SK-N-MC (cell line): ENCODE results near the gene POLR3F.
A peak's percentile ranks its signal among the peaks of the same experiment; 100 is the strongest.

ENCODE experiments used
- DNase-seq: peaks from one replicate; pipeline ENCODE4 v3.0.0-alpha.2; 2011; ENCODE audit warnings: low read depth, low spot score
- H3K27ac ChIP-seq: fragments of 200-600 bp; sonication (generic); 2 replicates; pipeline ENCODE4 v1.5.1; 2016; ENCODE audit warnings: mixed run types
- H3K36me3 ChIP-seq: fragments of 200-600 bp; sonication (generic); 2 replicates; pipeline ENCODE4 v1.6.1; 2017; ENCODE audit warnings: antibody characterized with exemption, low read length, mixed read lengths; ENCODE audit not compliant: insufficient read depth
- H3K4me3 ChIP-seq: fragments of 200-600 bp; sonication (generic); 2 replicates; pipeline ENCODE4 v1.5.1; 2016
- H3K9ac ChIP-seq: fragments of 200-600 bp; sonication (generic); 2 replicates; pipeline ENCODE4 v1.8.0; 2017; ENCODE audit warnings: mixed run types, mixed read lengths; ENCODE audit not compliant: insufficient read length
- H3K9me3 ChIP-seq: fragments of 200-600 bp; sonication (generic); 2 replicates; pipeline ENCODE4 v1.6.1; 2017; ENCODE audit warnings: low read depth, mild to moderate bottlenecking, antibody characterized with exemption, low read length, moderate library complexity, mixed read lengths
- EZH2 ChIP-seq: fragments of 200-600 bp; sonication (generic); IDR thresholded peaks from one replicate; pipeline ENCODE4 v1.6.1; 2017; ENCODE audit warnings: antibody characterized with exemption
- FOXP2 ChIP-seq: optimal IDR thresholded peaks from 2 replicates; pipeline ENCODE3; 2011; ENCODE audit warnings: mild to moderate bottlenecking, moderate library complexity; ENCODE audit not compliant: insufficient read depth; ENCODE audit errors: extremely low read length, control extremely low read depth
- POLR2AphosphoS5 ChIP-seq: IDR thresholded peaks from 2 replicates; pipeline ENCODE4 v1.6.1; 2012; ENCODE audit warnings: mild to moderate bottlenecking, low read depth, low read length, borderline replicate concordance

The POLR3F gene

DNA sequence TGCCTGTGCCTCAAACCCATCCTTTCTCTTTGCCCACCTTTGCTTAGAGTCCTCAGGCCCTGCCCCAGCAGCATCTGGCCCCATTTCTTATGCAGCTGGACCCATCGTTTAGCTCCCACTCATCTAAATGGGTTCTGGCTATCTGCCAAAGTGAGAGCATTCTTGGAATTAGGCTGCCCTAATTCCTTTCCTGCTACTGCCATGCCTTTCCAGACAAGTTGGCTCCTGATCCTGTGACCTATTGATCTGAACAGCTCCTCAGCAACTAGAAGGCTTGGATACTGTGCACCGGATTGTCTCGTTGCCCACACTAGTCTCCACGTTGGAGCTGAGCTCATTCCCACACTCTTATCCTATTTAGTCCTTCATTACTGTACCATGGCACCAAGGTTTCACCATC lies 23.3 kb upstream of the POLR3F start:
- DNase-seq = no peak

DNA sequence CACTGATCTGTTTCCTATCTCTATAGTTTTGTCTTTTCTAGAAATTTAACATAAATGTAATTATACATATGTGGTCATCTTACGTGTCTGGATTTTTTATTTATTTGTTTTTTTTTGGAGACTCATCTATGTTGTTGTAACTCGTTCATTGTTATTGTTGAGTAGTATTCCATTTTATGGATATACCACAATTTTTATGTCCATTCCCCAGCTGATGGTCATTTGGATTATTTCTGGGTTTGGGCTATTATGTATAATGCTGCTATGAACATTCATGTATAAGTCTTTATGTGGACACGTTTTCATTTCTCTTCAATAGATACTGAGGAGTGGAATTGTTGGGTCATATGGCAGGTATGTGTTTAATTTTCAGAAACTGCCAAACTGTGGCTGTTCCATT lies 10.6 kb upstream of the POLR3F start:
- H3K27ac ChIP-seq = no peak overlapping the region
- H3K36me3 ChIP-seq = no peaks in the 10 kb centered on the region
- H3K9ac ChIP-seq = no peak overlapping the region
- TF ChIP-seq FOXP2 (no peak), POLR2AphosphoS5 (no peak), EZH2 (no peak)
- no peak for DNase-seq
- no peaks in the 10 kb centered on the region for H3K9me3 ChIP-seq
- no peak overlapping the region for H3K4me3 ChIP-seq

More for the DNA sequence above, 23.3 kb upstream of the POLR3F start:
- Histone ChIP-seq H3K9me3 (no peaks in the 10 kb centered on the region), H3K36me3 (no peaks in the 10 kb centered on the region), H3K4me3 (no peak overlapping the region), H3K9ac (no peak overlapping the region), H3K27ac (no peak overlapping the region)
- TF ChIP-seq FOXP2 (no peak), EZH2 (no peak), POLR2AphosphoS5 (no peak)

DNA sequence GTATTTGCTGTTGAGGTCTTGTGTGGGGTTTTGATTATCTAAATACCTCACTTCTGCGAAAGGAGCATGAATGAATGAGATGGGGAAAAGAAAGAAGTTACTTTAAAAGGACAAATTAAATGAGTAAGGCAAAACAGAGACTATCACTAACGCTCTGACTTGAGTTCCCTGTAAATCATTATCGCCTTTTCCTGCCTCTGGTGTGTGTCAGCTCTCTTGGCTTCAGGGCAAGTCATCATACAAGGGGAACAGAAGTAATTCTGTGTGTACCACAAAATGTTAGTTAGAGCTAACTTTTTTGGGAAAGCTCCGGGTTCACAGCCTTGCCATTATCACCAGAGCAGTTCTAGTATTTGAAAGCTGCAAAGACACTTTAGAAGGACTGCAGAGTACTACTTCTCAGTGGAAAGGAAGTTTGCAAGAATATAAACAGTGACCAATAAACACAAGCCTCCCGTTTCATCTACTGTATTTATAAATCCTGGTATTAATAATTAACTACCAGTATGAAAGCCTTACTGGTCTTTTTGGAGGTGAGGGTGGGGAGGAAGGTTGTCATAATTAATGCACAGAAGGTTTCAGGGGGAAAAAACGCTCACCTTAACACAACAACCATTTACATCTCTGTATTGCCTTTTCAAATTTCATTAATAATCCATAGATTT lies 1.5 kb upstream of the POLR3F start:
- H3K4me3 ChIP-seq = peak overlapping the region; percentile 95; the same call in 1 of the 2 replicates

DNA sequence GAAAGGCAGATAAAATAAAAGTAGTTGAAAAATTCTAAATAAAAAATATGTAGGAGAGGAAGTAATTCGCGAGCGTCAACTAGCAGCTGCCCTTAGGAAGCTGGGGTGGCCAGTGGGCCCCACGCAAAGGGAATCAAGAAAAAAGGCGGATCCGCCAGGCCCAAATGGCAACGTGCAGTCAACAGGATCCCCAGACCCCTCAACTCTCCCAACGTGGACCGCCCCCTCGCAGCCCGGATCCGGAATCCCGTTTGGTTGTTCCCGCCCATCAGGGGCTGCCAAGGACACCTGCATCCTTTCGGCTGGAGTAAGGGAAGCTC lies 656 bp upstream of the POLR3F start:
- Histone ChIP-seq H3K4me3 (peak overlapping the region; percentile 95), H3K9ac (peak overlapping the region; percentile 95), H3K27ac (no peak overlapping the region), H3K36me3 (peaks cover 22% of the 10 kb centered on the region), H3K9me3 (no peaks in the 10 kb centered on the region)
- DNase-seq = no peak
- no peak for TF ChIP-seq FOXP2
- TF ChIP-seq POLR2AphosphoS5 = peak; percentile 52; the same call in 1 of the 2 replicates

More for the DNA sequence above, 1.5 kb upstream of the POLR3F start:
- TF ChIP-seq POLR2AphosphoS5 (no peak), EZH2 (no peak), FOXP2 (no peak)
- H3K9ac ChIP-seq = peak overlapping the region; percentile 95
- no peaks in the 10 kb centered on the region for H3K9me3 ChIP-seq
- no peak for DNase-seq
- peaks cover 14% of the 10 kb centered on the region for H3K36me3 ChIP-seq
- H3K27ac ChIP-seq = no peak overlapping the region

DNA sequence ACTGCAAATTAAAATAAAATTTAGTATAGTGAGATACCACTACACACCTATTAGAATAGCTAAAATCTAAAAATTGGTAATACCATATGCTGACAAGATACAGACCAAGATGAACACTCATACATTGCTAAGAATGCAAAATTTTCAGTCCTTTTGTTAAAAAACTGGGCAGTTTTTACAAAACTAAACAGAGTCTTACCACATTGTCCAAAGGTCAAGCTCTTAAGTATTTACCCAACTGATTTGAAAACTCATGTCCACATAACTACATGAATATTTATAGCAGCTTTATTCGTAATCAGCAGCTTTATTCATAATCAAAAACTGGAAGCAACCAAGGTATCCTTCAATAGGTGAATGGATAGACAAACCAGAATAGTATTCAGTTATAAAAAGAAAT lies 10.0 kb downstream of the POLR3F start:
- H3K36me3 ChIP-seq = peaks cover 72% of the 10 kb centered on the region
- H3K27ac ChIP-seq = no peak overlapping the region
- TF ChIP-seq POLR2AphosphoS5 = no peak
- TF ChIP-seq FOXP2 = no peak
- TF ChIP-seq EZH2 = no peak
- no peaks in the 10 kb centered on the region for H3K9me3 ChIP-seq
- no peak for DNase-seq
- H3K9ac ChIP-seq = no peak overlapping the region
- no peak overlapping the region for H3K4me3 ChIP-seq

DNA sequence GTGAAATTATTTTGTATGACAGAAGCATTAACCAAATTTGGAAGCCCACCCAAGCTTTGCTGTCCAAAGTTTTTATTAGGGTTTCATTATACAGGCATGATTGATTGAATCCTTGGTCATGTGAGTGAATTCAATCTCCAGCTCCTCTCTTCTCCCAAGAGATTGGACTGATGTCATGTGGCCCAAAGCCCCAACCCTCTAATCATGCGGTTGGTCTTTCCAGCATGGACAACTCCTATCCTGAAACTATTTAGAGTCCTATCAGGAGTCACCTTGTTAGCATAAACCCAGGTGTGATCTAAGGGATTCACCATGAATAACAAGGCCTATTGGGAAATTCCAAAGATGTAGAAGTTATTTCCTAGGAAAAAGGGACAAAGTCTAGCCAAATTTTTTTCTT lies 10.6 kb downstream of the POLR3F start:
- Histone ChIP-seq H3K4me3 (no peak overlapping the region), H3K36me3 (peaks cover 78% of the 10 kb centered on the region), H3K9ac (no peak overlapping the region), H3K27ac (no peak overlapping the region), H3K9me3 (no peaks in the 10 kb centered on the region)
- TF ChIP-seq POLR2AphosphoS5 (no peak), EZH2 (no peak), FOXP2 (no peak)
- no peak for DNase-seq

DNA sequence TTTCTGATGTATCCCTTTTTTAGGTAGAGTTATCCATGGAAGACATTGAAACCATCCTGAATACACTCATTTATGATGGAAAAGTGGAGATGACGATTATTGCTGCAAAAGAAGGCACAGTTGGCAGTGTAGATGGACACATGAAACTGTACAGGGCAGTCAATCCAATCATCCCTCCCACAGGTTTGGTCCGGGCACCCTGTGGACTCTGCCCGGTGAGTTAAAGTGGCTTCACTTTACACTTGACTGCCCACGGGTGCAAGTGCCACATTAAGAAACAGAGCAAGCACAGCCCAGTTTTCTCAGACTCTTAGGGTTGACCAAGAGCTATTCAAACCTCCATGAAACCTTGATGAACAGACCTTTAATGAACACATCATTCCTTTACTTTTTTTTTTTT lies 14.4 kb downstream of the POLR3F start:
- TF ChIP-seq POLR2AphosphoS5 = no peak
- TF ChIP-seq FOXP2 = no peak
- TF ChIP-seq EZH2 = no peak
- H3K9ac ChIP-seq = no peak overlapping the region

DNA sequence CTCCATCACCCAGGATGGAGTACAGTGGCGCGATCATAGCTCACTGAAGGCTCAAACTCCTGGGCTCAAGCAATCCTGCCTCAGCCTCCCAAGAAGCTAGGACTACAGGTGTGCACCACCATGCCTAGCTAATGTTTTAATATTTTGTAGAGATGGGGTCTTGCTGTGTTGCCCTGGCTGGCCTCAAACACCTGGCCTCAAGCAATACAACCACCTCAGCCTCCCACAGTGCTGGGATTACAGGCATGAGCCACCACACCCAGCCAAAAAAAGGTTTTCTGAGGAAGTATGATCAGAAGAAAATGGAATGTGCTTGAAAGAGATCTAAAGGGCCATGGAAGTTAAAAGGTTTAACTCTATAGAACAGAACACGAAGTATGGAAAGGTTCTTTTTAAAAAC lies 21.1 kb downstream of the POLR3F start:
- TF ChIP-seq FOXP2 (no peak), POLR2AphosphoS5 (no peak), EZH2 (no peak)

More for the DNA sequence above, 14.4 kb downstream of the POLR3F start:
- DNase-seq = no peak
- Histone ChIP-seq H3K36me3 (peaks cover 69% of the 10 kb centered on the region), H3K27ac (no peak overlapping the region), H3K9me3 (no peaks in the 10 kb centered on the region), H3K4me3 (no peak overlapping the region)

DNA sequence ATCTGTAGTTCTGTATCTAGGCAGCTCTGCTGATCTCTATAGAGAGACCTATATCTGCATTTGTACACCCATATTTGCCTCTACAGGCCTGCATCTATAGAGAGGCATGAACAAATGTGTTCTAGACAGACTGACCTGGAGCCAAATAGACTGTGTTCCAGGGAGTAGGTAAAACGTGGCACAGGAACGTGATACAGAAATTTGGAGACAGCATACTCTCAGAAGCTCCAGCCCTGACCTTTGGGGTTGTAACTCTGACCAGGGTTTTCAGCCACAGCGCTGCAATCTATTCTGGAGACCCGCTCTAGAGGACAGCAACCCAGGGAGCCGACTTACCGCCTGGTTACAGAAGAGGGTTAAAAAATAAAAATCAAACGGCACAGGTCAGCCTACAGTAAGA lies 28.9 kb downstream of the POLR3F start:
- Histone ChIP-seq H3K4me3 (peak overlapping the region; percentile 99), H3K9ac (peak overlapping the region; percentile 78), H3K36me3 (peaks cover 16% of the 10 kb centered on the region; the same call in 1 of the 2 replicates), H3K27ac (0 out of 2 replicates have a peak overlapping the region, but pooled peaks have one; percentile 17), H3K9me3 (no peaks in the 10 kb centered on the region)
- TF ChIP-seq EZH2 = no peak
- no peak for DNase-seq

More for the DNA sequence above, 21.1 kb downstream of the POLR3F start:
- Histone ChIP-seq H3K27ac (no peak overlapping the region), H3K4me3 (no peak overlapping the region), H3K9me3 (no peaks in the 10 kb centered on the region), H3K36me3 (peaks cover 54% of the 10 kb centered on the region), H3K9ac (no peak overlapping the region)
- DNase-seq = no peak
